Measurements from ENCODE around the gene PUM1.
"Not testable (repeated sequence)": the region's sequence is repeated elsewhere in the genome, so short reads cannot be mapped to it uniquely, and the experiment has no call there.

- TF ChIP-seq EZH2 (IDR thresholded peaks at IDR 0.05; ENCODE audit: insufficient read depth, low read length); CTCF (IDR thresholded peaks at IDR 0.05; ENCODE audit: insufficient read depth, low read depth, low read length): not testable (repeated sequence)
Measured at GRCh38 chr1:30972349-30972748, 93.2 kb downstream of the PUM1 start.

Measured in astrocyte (in vitro differentiated cells and primary cell).